Epithelial cell of proximal tubule (primary cell): Measurements from ENCODE around the gene DNAAF9. TPM values are rescaled to one million over a fixed set of nuclear protein-coding genes. Genes with fewer than 3 reads are reported as not detected.

ENCODE experiments used
- DNase-seq: peaks from one replicate; pipeline ENCODE4 v3.0.0-alpha.2; 2011; ENCODE audit warnings: low read depth
- H3K4me3 ChIP-seq: 2 replicates; pipeline ENCODE4 v1.5.1; 2011; ENCODE audit warnings: low read depth, mild to moderate bottlenecking, low read length
- total RNA-seq: library from RNA; depleted of rRNA; stranded (reverse); fragments of >200 nt; gene quantifications from 2 replicates; pipeline ENCODE4 v1.2.3, GENCODE V29; 2015
- TF ChIP-seq, protein P1 (sequence below): conservative IDR thresholded peaks from 2 replicates; pipeline ENCODE4 v1.5.1; 2012; ENCODE audit warnings: low read depth, mild to moderate bottlenecking, low read length

DNAAF9 gene
- total RNA-seq, 1 donor from 2014 or later, result 7.7 TPM

DNA sequence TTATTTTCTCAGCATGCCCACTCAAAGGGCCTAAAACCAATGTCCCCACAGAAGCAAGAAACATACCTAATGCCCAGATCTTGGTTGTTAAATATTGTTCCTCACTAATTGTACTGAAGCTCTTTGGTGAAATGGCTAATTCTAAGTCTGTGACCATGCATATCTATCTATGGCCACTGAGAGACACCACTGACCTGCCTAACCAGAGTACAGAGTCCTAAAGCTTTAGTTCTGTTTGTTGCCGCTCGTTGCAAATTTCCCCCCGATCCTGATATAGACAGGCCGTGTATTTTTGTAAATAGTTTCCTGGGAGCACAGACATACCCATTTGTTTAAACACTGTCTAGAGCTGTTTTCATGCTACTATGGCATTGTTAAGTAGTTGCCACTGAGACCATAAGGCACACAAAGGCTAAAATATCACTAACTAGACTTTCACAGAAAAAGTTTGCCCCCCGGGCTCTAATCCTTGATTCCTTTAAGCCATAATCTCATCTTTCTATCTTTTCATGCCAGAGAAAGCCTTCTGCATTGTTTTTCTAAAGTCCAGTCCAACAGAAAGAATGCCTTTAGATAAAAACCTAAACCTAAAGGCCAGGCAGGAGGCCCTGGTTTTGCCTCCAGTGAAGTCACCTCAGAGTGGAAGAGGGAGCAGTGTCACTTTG lies 48.7 kb downstream of the DNAAF9 start:
- DNase-seq, result no peak
- TF ChIP-seq, protein P1, sequence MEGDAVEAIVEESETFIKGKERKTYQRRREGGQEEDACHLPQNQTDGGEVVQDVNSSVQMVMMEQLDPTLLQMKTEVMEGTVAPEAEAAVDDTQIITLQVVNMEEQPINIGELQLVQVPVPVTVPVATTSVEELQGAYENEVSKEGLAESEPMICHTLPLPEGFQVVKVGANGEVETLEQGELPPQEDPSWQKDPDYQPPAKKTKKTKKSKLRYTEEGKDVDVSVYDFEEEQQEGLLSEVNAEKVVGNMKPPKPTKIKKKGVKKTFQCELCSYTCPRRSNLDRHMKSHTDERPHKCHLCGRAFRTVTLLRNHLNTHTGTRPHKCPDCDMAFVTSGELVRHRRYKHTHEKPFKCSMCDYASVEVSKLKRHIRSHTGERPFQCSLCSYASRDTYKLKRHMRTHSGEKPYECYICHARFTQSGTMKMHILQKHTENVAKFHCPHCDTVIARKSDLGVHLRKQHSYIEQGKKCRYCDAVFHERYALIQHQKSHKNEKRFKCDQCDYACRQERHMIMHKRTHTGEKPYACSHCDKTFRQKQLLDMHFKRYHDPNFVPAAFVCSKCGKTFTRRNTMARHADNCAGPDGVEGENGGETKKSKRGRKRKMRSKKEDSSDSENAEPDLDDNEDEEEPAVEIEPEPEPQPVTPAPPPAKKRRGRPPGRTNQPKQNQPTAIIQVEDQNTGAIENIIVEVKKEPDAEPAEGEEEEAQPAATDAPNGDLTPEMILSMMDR, result peak; percentile 22
- no peak overlapping the region for H3K4me3 ChIP-seq

Other genes with a start within 250 kb of the DNAAF9 start
- 15.3 and 21.8 TPM in 2 replicates for gene FASTKD5, start 247.8 kb downstream of the DNAAF9 start, total RNA-seq
- gene UBOX5, start 247.8 kb downstream of the DNAAF9 start, total RNA-seq, result 3.6 and 4.3 TPM in 2 replicates
- 3.1 and 15.8 TPM in 2 replicates for gene LZTS3, start 234.1 kb downstream of the DNAAF9 start, total RNA-seq
- gene DDRGK1, start 203.0 kb downstream of the DNAAF9 start, total RNA-seq, result 63.5 and 80.7 TPM in 2 replicates
- gene ITPA, start 198.2 kb downstream of the DNAAF9 start, total RNA-seq, result 68.3 and 106 TPM in 2 replicates
- 3.6 and 5.1 TPM in 2 replicates for gene SLC4A11, start 168.5 kb downstream of the DNAAF9 start, total RNA-seq
- 11.4 and 15.4 TPM in 2 replicates for gene ATRN, start 63.3 kb upstream of the DNAAF9 start, total RNA-seq